Ascending aorta (tissue), 2 donors: ENCODE results near the gene RFX4. TPM values are rescaled to one million over a fixed set of nuclear protein-coding genes. Genes with fewer than 3 reads are reported as not detected.

Experiments
- DNase-seq, 2 donors: peaks; one replicate each; pipeline ENCODE4 v3.0.0-alpha.2; 2019; ENCODE audit warnings: low spot score in 2 of 2
- H3K27ac ChIP-seq, 2 donors: fragments of 200-600 bp; sonication (generic); one replicate each; pipeline ENCODE4 v1.5.1; 2016 to 2017; ENCODE audit warnings: mild to moderate bottlenecking in 1 of 2
- H3K27me3 ChIP-seq: fragments of 200-600 bp; sonication (generic); one replicate; pipeline ENCODE4 v1.5.1; 2017
- H3K36me3 ChIP-seq, 2 donors: fragments of 200-600 bp; sonication (generic); one replicate each; pipeline ENCODE4 v1.5.1; 2016
- H3K4me1 ChIP-seq, 2 donors: fragments of 200-600 bp; sonication (generic); one replicate each; pipeline ENCODE4 v1.5.1; 2016 to 2017; ENCODE audit warnings: mild to moderate bottlenecking in 1 of 2
- H3K4me3 ChIP-seq, 2 donors: fragments of 200-600 bp; sonication (generic); one replicate each; pipeline ENCODE4 v1.5.1; 2016 to 2017; ENCODE audit warnings: mild to moderate bottlenecking in 1 of 2
- H3K9me3 ChIP-seq, 2 donors: fragments of 200-600 bp; sonication (generic); one replicate each; pipeline ENCODE4 v1.5.1; 2016
- CTCF ChIP-seq, 3 experiments: fragments of 200-600 bp in 2 of 3; fragments of 450-650 bp in 1 of 3; sonication (generic) in 2 of 3; IDR thresholded peaks; one replicate each; pipeline ENCODE4 v1.5.1; 2016 to 2019; ENCODE audit warnings: antibody characterized with exemption in 3 of 3, mild to moderate bottlenecking in 1 of 3, moderate library complexity in 1 of 3
- intact Hi-C: fragments of 100-400 bp; cut with DNase I; formaldehyde crosslinking; loops from one replicate; pipeline ENCODE4 v1.15.1; 2023
- total RNA-seq: library from RNA; depleted of rRNA; stranded (reverse); fragments of >200 nt; gene quantifications from one replicate; pipeline ENCODE4 v1.1.0, GENCODE V29; 2016

The RFX4 gene
- total RNA-seq, 1 donor from 2014 or later: not detected

GRCh38 chr12:106669216-106669615 lies 86.4 kb downstream of the RFX4 start:
- no peak for TF ChIP-seq CTCF (IDR thresholded peaks at IDR 0.05)
- DNase-seq: no peak
- no peak overlapping the region for H3K27ac ChIP-seq
- H3K4me1 ChIP-seq: no peaks in the 10 kb centered on the region
- no peaks in the 10 kb centered on the region for H3K9me3 ChIP-seq
- H3K36me3 ChIP-seq: no peaks in the 10 kb centered on the region
- H3K27me3 ChIP-seq: no peaks in the 10 kb centered on the region
- intact Hi-C loops: no loop called here
- H3K4me3 ChIP-seq: no peak overlapping the region

GRCh38 chr12:106670131-106670530 lies 87.3 kb downstream of the RFX4 start:
- Histone ChIP-seq H3K27ac (no peak overlapping the region), H3K4me1 (no peaks in the 10 kb centered on the region), H3K36me3 (no peaks in the 10 kb centered on the region), H3K27me3 (no peaks in the 10 kb centered on the region), H3K4me3 (no peak overlapping the region), H3K9me3 (no peaks in the 10 kb centered on the region)
- intact Hi-C loops: loop anchor here (10.0 kb wide), 1 partner anchor 1325 kb away; no protein-coding TSS in a partner anchor
- no peak for DNase-seq
- TF ChIP-seq CTCF (IDR thresholded peaks at IDR 0.05): no peak

GRCh38 chr12:106671840-106672239 lies 89.0 kb downstream of the RFX4 start:
- TF ChIP-seq CTCF (IDR thresholded peaks at IDR 0.05): no peak
- Histone ChIP-seq H3K36me3 (no peaks in the 10 kb centered on the region), H3K4me1 (no peaks in the 10 kb centered on the region), H3K27ac (no peak overlapping the region), H3K9me3 (no peaks in the 10 kb centered on the region), H3K27me3 (no peaks in the 10 kb centered on the region), H3K4me3 (no peak overlapping the region)
- intact Hi-C loops: loop anchor here (10.0 kb wide), 1 partner anchor 1323 kb away; no protein-coding TSS in a partner anchor
- DNase-seq: no peak

GRCh38 chr12:106672314-106673025 lies 89.7 kb downstream of the RFX4 start:
- Histone ChIP-seq H3K4me3 (no peak overlapping the region), H3K27me3 (no peaks in the 10 kb centered on the region), H3K4me1 (no peaks in the 10 kb centered on the region), H3K36me3 (no peaks in the 10 kb centered on the region), H3K9me3 (no peaks in the 10 kb centered on the region), H3K27ac (no peak overlapping the region)
- intact Hi-C loops: loop anchor here (10.0 kb wide), 1 partner anchor 1322 kb away; no protein-coding TSS in a partner anchor
- DNase-seq: no peak
- TF ChIP-seq CTCF (IDR thresholded peaks at IDR 0.05): no peak

GRCh38 chr12:106673141-106673540 lies 90.3 kb downstream of the RFX4 start:
- Histone ChIP-seq H3K4me3 (no peak overlapping the region), H3K4me1 (no peaks in the 10 kb centered on the region), H3K9me3 (no peaks in the 10 kb centered on the region), H3K36me3 (no peaks in the 10 kb centered on the region), H3K27ac (no peak overlapping the region), H3K27me3 (no peaks in the 10 kb centered on the region)
- TF ChIP-seq CTCF (IDR thresholded peaks at IDR 0.05): no peak
- intact Hi-C loops: loop anchor here (10.0 kb wide), 1 partner anchor 1322 kb away; no protein-coding TSS in a partner anchor
- no peak for DNase-seq
